GM18951 (cell line): ENCODE results near the gene CTU2.

Experiments
- POLR2A ChIP-seq: IDR thresholded peaks from 4 replicates; pipeline ENCODE4 v1.6.1; 2011; ENCODE audit warnings: mild to moderate bottlenecking; ENCODE audit not compliant: insufficient read length, insufficient read depth; ENCODE audit errors: extremely low read depth
- in situ Hi-C: fragments of 300-500 bp; cut with MboI; formaldehyde crosslinking; loops from one replicate; pipeline ENCODE4 v1.12.0; 2022; ENCODE audit warnings: low sequenced_read_pairs, mixed read lengths, inconsistent platforms; ENCODE audit not compliant: unreplicated experiment

The CTU2 gene

GRCh38 chr16:88672776-88673175 is 33.5 kb upstream of the CTU2 start:
- in situ Hi-C loops: no loop called here
- TF ChIP-seq POLR2A: no peak

GRCh38 chr16:88673716-88674379 is 32.5 kb upstream of the CTU2 start:
- no peak for TF ChIP-seq POLR2A
- in situ Hi-C loops: no loop called here

DNA sequence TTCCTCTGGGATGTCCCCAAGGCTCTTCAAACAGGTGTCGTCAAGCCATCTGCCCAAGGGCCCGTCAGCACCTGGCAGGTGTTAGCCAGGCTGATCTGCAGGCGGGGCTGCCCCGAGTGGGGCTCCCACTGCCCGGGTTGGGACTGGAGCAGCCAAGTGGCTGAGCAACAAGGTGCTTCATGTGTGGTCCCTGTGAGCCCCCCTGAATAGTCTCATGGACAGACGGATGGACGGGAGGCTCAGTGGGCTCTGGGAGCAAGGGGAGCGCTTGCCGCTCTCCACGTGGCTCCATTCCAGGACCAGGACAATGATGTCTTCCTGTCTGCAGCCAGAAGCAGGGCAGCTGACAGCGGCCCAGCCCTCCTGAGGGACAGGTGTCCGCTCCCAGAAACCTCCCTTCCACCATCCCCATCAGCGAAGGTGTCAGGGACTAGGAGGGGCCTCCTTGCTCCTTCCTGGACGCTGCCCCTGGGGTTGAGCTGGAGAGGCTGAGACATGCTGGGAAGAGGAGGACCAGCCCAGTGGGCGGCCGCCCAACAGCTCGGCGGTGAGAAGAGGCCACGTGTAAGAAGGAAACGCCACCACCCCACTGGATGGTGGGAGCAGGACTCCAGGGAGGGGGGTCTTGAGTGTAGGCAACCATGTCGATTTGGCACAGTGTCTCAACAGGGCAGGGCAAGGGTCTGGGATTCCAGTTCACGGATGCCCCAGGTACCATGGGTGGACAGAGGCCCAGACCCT is 29.6 kb upstream of the CTU2 start:
- TF ChIP-seq POLR2A: no peak
- in situ Hi-C loops: no loop called here

DNA sequence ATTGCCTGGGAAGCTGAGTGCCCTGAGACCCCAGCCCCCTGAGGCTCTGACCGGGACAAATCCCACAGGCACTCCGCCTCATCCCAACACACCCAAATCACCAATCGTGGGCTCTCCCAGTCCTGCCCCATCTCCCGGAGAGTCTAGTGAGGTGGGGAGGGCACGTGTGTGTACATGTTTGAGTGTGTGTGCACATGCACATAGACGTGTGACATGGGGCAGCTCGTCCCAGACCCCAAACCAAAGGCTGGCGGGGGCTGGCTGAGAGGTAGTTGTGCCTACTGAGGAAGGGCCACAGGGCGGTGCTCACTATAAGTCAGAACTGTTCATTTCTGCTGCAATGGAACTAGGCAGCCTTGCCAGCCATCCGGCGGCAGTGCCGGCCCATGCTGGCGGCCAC is 28.6 kb upstream of the CTU2 start:
- in situ Hi-C loops: no loop called here
- TF ChIP-seq POLR2A: no peak

- in situ Hi-C loops: no loop called here
- no peak for TF ChIP-seq POLR2A
Measured at GRCh38 chr16:88678224-88678979, 27.9 kb upstream of the CTU2 start.

GRCh38 chr16:88680554-88681083 is 25.7 kb upstream of the CTU2 start:
- TF ChIP-seq POLR2A: no peak
- in situ Hi-C loops: no loop called here

DNA sequence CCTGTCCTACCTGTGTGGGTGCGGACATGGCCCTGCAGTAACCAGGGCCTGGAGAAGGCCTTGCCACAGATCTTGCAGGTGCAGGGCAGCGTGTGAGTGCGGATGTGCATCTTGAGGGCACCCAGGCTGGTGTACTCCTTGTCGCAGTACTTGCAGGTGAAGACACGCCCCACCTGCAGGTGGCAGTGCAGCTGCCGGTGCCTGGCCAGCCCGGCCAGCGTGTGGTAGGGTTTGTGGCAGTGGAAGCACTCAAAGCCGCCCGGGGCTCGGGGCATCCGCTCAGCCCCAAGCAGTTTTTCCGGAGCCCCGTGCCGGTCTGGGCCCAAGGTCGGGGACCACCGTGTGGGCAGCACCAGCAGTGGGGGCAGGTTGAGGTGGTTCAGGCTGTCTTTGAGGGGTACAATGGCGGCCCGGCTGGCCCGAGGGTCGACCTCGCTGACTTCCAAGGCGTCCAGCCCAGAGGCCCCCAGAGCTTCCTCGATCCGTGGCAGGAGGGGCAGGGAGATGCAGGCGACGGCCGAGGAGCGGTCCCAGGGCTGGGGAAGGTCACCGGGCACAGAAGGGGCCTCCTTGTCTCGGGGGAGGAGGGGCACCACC is 25.1 kb upstream of the CTU2 start:
- in situ Hi-C loops: no loop called here
- no peak for TF ChIP-seq POLR2A

GRCh38 chr16:88681709-88682451 is 24.4 kb upstream of the CTU2 start:
- TF ChIP-seq POLR2A: peak; percentile 68
- in situ Hi-C loops: no loop called here

GRCh38 chr16:88684569-88685155 is 21.6 kb upstream of the CTU2 start:
- in situ Hi-C loops: no loop called here
- TF ChIP-seq POLR2A: no peak

- TF ChIP-seq POLR2A: no peak
- in situ Hi-C loops: no loop called here
Measured at GRCh38 chr16:88685156-88686061, 20.9 kb upstream of the CTU2 start.

- no peak for TF ChIP-seq POLR2A
- in situ Hi-C loops: no loop called here
Measured at GRCh38 chr16:88686062-88686438, 20.3 kb upstream of the CTU2 start.
